Endothelial cell of umbilical vein (primary cell): ENCODE results near the gene AUTS2.

Source experiments
- CTCF ChIP-seq, 2 donors: IDR thresholded peaks; 1 replicate in 1 of 2; 2 replicates in 1 of 2; pipeline ENCODE4 v1.5.1; 2011; ENCODE audit warnings: low read length in 2 of 2, mild to moderate bottlenecking in 2 of 2, moderate library complexity in 2 of 2, control low read depth in 1 of 2, inconsistent platforms in 1 of 2, low read depth in 1 of 2; ENCODE audit not compliant: insufficient read depth in 1 of 2; ENCODE audit errors: extremely low read depth in 1 of 2
- POLR2A ChIP-seq: IDR thresholded peaks from 2 replicates; pipeline ENCODE4 v1.6.1; 2012; ENCODE audit warnings: low read depth, mild to moderate bottlenecking, control low read depth, low read length

GRCh38 chr7:70624500-70625103 lies 1026.3 kb downstream of the AUTS2 start:
- TF ChIP-seq CTCF (IDR thresholded peaks at IDR 0.05; ENCODE audit: extremely low read depth in 1 of 2, insufficient read depth in 1 of 2, low read depth in 1 of 2, low read length in 2 of 2) (no peak), POLR2A (no peak)
